HG02759 (cell line): ENCODE measurements around the gene ING4.

ENCODE experiments used
- ATAC-seq: cut with Tn5 transposase; IDR thresholded peaks from one replicate; pipeline ENCODE4 v1.9.1; 2021; ENCODE audit warnings: mild to moderate bottlenecking, moderate library complexity; ENCODE audit not compliant: unreplicated experiment

Gene ING4

DNA sequence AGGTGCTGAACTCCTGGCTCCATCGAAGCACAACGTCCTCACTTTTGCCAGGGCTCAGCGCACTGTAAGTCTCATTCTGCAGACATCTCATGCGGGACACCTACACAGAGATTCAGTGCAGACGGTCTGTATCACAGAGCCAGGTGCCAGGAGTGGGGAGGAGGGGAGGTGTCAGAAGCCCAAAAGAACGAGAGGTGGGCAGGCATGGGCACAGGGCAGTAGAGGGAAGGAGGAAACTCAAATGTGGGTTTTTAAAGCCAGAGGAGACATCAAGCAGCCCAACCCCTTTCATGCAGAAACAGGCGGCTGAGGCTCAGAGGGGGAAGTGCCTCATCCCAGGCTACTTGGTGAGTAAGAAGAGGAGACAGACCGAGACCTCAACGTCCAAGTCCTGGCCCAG is 24.6 kb downstream of the ING4 start:
- ATAC-seq = no peak

DNA sequence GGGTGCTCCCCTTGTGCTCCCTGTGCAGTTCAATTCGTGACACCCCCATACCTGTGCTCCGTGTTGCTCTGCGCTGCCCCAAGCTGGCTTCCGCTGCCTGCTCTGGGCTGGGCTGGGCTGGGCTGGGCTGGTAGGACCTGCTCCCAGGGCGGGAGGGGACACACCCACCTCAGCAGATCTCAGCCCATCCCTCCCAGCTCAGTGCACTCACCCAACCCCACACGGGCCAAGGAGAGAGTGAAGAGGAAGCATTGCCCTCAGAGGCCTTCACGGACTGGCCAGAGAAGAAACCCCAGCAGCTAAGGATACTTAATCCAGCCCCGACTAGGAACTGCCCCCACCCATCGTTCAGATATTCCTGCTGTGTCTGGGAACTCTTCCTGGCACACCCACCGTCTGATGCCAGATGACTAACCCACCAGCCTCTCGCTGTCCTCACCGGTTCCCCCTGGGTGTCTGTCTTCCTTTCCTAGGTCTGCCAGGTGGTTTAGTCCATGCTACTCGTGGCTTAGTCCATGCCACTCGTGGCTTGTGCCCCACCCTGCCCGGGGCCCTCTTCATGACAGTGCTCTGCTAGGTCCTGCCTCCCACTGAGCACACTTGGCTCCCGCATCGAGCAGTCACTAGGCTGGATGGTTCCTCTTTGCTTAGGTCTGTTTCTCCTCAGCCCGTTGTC is 26.9 kb downstream of the ING4 start, which contains the start of gene LPAR5:
LPAR5 (minus strand) TSS at position 104 of the 676 bp plus-strand sequence. CDS start 14,711 bp downstream, outside the sequence.
- peak; percentile 52 for ATAC-seq

DNA sequence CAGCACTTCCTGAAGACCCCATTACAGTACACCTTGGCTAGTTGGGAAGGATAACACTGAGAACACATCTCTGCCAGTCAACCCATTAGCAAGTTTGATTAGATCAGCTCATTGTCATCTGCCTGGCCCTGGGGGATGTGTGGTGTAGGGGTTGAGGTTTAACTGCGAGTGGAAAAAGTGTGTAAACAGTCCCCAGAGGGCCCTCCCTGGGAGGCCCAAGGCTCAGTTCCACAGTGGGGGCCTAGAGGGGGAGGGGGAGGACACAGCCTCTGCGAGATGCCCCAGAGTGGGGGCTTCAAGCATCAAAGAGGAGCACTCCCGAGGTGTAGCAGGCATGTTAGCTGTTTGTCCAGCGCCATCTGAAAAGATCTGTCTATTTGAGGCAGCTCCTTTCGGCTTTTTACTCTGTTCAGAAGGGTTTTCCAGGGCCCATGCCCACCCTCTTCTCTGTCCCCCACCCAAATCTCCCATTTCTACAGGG is 27.5 kb downstream of the ING4 start:
- peak; percentile 57 for ATAC-seq

DNA sequence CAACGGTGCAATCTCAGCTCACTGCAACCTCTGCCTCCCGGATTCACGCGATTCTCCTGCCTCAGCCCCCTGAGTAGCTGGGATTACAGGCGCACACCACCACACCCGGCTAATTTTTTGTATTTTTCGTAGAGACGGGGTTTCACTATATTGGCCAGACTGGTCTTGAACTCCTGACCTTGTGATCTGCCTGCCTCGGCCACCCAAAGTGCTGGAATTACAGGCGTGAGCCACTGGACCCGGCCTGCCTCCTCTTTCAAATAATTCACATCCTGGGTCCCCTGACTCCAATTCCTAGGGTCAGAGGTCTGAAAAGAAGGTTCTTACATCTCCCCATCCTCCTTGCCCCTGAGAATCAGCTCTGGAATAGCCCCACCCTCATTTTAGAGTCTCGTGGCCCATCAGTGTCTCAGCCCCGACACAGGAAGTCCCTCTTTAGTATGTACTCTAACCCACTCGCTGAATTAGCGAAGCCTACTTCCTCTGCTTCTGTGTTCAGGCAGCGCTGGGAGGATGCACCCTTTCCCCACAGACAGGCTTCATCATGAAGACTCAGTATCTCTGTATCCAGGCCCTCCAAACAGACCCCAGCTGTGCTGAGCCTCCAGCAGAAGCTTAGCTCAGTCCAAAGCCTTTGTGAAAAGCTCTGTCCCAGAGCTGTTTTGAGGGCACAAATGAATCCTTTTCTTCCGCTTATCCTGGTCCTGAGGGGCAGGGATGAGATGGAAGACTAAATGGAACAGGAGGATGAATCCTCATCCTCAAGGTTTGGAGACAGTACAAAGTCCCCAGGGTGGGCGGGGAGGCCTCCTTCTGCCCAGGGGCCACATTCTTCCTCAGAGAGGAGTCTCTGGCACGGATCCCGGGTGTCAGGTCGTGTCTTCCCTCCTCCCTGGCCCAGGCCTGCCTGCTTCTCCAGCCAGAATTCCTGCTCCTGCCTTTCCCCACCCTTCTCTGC is 30.6 kb downstream of the ING4 start:
- ATAC-seq = peak; percentile 53

DNA sequence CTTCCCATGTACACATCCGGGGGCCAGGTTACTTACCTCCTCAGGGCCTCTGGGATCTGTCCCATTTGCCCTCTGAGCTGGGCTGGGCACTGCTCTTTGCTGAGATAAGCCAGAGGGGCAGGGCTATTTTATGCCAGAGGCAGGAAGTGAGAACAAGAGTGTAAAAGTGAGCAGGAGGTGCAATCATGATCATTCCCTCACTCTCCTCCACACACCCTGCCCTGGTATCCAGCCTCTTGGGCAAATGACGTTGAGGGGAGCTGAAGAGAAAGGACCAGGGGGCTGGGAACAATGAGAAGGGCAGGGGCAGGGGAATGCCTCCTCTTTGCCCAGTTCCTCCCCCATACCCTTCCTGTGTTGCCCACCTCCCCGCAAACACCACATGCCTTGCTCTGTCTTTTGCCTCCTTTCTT is 31.4 kb downstream of the ING4 start:
- no peak for ATAC-seq

DNA sequence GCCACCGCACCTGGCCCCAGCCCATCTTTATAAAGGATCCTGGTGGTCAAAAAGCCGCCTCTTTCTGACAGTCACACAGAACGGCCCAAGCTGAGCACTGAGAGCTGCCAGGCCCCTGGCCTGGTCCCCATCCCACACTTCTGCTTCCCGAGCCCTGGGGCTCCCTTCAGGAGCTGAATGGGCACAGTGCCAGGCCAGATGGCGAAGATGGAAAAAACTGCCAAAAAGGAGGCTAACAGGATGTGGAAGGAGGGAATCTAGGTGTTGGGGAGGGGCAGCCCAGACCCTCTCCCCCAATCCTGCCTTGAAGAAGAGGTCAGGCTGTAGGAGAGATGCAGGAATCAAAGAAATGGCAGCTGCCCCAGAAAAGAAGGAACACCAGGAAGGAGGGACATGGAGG is 32.2 kb downstream of the ING4 start:
- no peak for ATAC-seq

DNA sequence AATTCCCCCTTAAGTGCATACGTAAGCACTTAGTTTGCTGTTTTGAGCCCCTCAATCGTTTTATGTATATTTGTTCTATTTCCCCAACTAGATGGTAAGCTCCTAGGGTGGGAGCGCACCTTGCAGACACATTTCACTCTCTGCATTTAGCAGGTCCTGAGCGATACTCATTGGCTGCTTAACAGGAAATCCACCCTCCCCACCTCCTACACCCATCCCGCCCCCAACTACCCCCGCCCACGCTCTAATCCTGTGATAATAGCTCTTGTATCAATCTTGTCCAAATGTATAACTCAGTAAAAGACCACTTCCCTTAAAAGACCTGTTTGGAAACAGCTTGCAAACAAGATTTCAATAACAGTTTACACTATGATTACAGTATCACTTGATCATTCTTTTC is 35.3 kb downstream of the ING4 start:
- ATAC-seq = no peak

DNA sequence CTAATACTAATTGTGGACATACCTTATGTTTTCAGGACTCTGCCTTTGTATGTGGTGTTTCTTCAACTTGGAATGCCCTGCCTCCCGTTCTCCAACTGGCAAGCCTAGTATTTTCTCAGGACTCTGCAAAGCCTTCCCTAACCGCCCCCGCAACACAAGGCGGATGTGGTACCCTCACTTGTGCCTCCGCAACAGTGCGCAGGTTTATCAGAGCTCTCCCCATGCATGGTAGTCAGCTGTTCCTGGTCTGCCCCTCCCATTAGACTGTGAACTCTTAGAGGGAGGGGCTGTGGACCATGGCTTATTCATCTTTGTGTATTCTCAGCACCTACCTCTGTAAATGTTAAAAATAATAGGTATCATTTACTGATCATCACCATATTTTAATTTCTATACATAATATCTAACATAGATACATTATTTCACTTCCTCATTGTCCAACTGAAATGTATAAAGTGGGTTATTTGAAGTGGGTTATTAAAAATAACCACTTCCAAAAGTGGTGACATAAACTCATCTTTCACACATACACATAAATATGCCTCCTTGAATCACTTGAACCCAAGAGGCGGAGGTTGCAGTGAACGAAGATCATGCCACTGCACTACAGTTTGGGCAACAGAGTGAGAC is 36.1 kb downstream of the ING4 start:
- ATAC-seq = no peak

DNA sequence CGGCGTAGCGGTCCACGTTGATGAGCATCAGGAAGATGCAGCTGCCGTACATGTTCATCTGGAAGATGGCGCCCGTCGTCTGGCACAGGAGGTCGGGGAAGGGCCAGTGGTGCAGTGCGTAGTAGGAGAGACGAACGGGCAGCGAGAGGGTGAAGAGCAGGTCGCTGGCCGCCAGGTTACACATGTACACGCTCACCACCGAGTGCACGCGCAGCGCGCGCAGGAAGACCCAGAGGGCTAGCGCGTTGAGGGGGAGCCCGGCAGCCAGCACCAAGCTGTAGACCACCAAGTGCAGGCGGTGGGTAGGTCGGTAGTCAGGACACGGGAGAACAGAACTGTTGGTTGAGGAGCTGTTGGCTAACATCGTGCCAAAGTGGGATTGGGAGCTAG is 42.0 kb downstream of the ING4 start:
- ATAC-seq = no peak

DNA sequence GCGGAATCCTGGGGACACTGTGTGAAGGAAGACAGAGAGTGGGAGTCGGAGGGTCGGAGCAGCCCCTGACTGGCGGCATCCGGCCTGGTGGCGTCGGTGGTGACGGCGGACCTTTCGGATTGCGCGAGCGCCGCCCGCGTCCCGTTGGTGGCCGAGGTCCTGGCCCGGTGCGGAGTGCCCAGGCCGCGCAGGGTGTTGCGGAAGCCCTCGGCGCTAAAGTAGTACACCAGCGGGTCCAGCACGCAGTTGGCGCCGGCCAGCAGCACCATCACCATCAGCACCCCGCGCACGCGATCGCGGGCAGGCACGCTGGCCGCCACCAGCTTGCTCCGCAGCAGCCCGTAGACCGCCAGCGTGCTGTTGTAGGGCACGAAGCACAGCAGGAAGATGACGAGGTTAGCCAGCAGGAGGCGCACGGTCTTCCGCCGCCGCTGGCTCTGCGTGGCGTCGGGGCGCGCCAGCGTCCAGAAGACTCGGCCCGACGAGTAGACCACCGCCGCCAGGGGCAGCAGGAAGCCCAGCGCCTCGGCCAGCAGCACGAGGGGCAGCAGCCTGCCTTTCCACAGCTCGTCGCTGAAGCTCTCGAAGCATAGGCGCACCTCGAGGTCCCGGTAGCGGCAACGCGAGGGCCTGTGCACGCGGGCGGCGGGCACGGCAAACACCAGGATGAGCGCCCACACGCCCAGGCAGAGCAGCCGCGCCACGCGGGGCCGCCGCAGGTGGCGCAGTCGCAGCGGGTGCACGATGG is 42.6 kb downstream of the ING4 start:
- ATAC-seq = no peak

DNA sequence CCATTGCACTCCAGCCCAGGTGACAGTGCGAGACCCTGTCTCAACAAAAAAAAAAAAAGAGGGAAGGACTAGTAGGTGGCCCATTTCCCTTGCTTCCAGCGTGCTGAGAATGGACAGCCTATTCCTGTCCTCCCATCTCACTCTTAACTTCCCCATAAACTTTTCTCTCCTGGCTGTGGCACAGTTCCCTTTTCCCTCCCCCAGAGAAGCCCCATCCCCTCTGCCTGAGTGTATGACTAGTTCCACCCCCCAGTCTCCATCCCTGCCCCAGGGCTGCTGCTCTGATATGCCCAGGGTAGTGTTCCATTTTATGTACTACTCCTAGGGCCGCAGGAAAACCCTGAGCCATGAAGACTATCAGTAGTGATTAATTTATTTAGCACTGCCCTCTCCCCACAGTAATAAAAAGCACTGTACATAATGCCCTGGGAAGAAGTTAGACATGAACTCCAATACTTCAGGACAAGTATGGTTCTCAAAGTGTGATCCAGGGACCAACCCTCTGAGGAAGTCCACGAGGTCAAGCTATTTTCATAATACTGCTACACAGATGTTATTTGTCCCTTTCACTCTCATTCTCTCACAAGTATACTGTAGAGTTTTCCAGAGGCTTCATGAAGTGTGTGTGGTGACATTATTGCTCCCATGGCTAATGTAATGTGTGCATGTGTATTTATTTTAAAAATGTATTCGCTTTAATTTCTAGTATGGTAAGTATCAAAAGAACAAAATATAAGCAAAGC is 44.3 kb downstream of the ING4 start:
- ATAC-seq = no peak

DNA sequence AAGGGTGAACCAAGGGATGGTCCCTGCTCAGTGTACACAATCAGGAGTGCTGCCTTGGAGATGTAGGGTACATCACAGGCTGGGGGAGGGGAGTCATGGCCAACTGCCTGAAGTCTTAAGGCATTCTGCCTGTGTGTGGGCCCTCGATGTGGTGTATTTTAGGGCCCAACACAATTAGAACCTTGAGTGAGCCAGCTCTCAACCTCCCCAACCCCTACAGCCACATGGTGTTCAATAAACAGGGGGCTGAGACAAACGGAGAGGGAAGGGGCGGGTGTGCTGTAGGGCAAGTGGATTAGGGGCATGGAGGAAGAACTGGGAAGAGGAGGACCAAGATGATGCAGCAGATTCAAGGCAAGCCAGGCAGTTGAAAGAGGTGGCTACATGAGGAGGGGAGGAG is 47.1 kb downstream of the ING4 start:
- no peak for ATAC-seq

DNA sequence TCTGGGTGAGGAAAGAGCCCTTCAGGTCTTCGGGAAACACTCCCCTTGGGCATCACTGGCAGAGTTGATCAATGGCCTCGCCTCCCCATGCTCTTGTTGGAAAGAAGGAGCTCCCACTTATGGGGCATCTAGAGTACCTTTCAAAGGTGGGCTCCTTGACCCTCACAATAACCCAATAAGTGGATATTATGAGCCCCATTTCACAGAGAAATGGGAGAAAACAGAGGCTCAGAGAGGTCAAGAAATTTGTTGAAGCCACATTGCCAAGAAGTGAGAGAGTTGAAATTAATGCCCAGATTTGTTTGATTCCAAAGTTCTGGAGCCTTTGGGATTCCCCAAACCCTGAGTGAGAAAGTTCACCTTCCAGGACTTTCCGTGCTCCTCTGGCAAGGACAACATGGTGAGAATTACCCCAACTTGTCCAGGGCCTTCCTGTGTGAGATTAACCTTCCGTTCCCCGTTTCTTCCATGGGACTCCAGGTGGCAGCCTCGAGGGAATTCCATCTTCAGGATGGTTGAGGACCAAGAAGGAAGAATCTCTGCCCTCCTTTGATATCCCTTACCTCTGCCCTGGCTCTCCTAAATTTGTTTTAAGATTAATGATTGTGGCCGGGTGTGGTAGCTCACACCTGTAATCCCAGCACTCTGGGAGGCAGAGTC is 48.3 kb downstream of the ING4 start:
- no peak for ATAC-seq

DNA sequence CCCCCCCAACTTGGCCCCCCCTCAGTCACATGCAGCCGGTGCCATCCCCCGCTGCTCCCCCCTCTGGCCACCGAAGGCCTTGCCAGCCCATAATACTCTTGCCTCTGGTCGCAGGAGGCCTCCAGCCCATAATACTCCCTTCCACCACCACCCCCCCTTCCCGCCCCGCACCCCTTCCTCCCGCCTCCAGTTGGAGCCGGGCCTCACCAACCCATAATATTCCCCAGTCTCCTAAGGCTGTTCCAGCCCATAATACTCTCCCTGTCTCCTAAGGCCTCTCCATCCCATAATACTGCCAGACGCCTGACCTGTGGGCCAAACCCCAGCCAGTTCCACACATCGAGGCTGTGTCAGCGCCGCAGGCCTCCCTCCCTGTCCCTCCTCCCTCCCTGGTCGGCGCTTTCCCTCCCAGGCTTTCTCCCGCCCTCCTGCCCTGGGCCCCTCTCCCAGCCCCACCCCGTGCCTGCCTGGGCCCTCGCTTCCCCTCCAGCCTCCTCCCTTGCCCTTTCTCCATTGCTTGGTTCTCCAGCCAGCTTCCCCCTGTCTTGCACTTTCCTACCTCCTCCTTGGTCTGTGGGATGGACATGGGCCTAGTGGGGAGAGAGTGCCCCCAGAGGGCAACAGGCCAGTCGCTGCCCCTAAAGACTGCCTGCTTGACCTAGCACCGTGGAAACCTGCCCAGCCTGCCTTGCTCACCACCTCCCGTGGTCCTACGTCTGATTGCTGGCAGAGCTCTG is 49.0 kb downstream of the ING4 start:
- ATAC-seq = no peak

DNA sequence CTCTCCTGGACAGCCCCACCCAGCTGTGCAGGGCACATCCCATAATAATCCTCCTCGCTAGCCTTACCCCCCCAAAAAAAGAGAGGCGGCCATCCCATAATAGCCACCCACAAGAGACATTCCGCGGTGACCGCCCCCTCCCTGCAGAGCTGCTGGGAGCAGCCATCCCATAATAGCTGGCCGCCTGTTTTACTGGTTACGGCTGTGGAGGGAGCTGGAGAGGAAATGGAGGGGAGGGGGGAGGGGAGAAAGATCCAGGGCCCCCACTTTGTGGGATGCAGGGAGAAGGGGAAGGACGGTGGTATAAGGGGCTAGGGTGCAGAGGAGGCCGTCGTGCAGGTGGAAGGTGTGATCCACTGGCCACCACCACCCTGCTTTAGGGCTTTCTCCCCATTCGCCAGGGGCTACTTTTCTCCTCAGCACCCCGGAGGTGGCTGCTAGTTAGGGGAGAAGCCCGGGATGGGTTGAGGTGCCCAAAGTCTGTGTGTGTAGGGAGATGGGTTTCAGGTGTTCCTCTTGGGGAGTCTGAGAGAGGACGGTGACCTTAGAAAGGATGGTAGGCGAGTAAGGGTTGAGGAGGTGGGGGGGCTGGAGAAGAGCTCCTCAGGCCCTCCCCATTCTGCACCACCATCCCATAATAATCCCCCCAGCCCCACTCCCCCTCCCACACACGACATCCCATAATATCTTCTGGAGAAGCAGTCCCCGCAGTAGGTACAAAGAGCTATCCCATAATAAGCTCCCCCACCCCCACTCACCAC is 49.7 kb downstream of the ING4 start:
- no peak for ATAC-seq

DNA sequence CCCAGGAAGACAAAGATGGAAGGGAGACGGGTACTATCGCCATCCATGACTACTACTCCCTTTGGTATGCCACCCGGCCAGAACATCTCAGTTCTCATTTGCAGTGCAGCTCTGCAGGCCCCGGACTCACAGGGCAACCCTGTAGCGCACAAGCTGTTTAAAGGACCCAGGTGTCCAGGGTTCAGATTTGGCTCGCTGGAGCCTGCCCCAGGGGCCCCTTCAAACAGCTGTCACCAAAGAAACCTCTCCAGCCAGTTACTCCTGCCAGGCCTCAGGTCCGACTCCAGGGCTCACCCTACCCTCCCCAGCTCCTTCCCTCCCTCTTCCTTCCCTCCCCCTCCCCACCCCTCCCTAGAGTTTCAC is 50.3 kb downstream of the ING4 start:
- no peak for ATAC-seq

DNA sequence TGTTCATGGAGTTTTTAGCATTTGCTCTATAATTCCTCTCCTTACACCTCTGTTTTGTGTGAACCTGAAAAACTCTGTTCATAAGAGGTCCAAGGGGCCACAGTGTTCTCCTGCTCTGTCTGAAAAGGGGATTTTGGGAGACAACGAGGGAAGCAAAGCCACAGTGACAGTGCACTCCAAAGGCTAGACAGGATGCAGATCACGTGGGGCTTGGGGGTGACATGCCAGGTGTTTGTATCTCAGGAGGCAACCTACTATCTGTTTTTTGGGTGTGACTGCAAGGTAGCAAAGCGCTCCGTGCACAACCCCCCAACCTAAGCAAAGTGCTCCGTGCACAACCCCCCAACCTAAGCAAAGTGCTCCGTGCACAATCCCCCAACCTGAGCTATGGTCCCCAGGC is 50.7 kb downstream of the ING4 start:
- ATAC-seq = no peak

DNA sequence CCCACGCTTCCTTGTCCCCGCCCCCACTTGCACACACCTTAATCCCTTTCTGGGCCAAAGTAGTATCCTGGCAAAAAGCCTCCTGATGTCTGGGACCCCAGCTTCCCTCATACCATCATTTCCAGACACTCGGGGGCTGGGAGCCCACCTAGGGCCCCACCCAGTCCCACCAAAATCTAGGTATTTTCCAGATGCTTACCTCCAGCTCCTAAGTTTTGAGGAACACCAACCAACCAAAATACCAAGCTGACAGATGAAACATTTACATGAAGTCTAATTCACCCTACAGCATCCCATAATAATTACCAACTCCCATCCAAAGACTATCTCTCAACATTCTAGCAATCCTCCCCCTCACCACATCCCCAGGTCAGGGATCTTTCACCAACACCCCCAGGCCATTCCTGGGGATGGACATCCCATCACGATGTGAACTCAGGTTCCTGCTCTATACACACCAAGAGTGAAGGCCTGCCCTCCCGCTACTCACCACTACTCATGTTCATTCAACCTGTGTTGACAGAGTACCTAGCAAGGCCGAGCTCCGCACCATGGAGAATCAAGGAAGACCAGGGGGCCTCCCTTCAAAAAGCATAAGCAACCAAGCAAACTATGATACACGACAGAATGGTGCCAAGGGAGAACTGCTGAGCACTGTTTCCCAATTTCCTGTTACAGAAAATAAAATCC is 54.2 kb downstream of the ING4 start:
- no peak for ATAC-seq
